GM21381 (cell line): ENCODE results near the gene ALKBH4.
"Not testable (repeated sequence)": the region's sequence is repeated elsewhere in the genome, so short reads cannot be mapped to it uniquely, and the experiment has no call there.

Source experiments
- ATAC-seq: cut with Tn5 transposase; IDR thresholded peaks from one replicate; pipeline ENCODE4 v1.9.1; 2021; ENCODE audit warnings: mild to moderate bottlenecking, moderate library complexity; ENCODE audit not compliant: unreplicated experiment

The ALKBH4 gene

GRCh38 chr7:102464577-102465280, at the start of gene ALKBH4, which contains the start of gene LRWD1:
ALKBH4 (minus strand) TSS chr7:102464863; CDS start chr7:102464836, 27 bp downstream.
LRWD1 (plus strand) TSS chr7:102464984; CDS start chr7:102465081, 97 bp downstream.
- ATAC-seq = peak; percentile 95

GRCh38 chr7:102512642-102513221, 48.1 kb upstream of the ALKBH4 start:
- ATAC-seq = not testable (repeated sequence)

- ATAC-seq = peak; percentile 36
These were observed 47.3 kb upstream of the ALKBH4 start for GRCh38 chr7:102511860-102512522.

- not testable (repeated sequence) for ATAC-seq
These were observed 45.9 kb upstream of the ALKBH4 start for GRCh38 chr7:102510575-102510974.

GRCh38 chr7:102507410-102508088, 42.9 kb upstream of the ALKBH4 start:
- not testable (repeated sequence) for ATAC-seq

GRCh38 chr7:102505298-102506185, 40.9 kb upstream of the ALKBH4 start:
- not testable (repeated sequence) for ATAC-seq

GRCh38 chr7:102503141-102503540, 38.5 kb upstream of the ALKBH4 start:
- ATAC-seq = not testable (repeated sequence)

GRCh38 chr7:102498321-102498720, 33.7 kb upstream of the ALKBH4 start:
- ATAC-seq = not testable (repeated sequence)

- ATAC-seq = not testable (repeated sequence)
These were observed 32.6 kb upstream of the ALKBH4 start for GRCh38 chr7:102497308-102497707.

- ATAC-seq = not testable (repeated sequence)
These were observed 32.2 kb upstream of the ALKBH4 start for GRCh38 chr7:102496861-102497260.

- ATAC-seq = peak; percentile 65
These were observed 29.9 kb upstream of the ALKBH4 start for GRCh38 chr7:102494473-102495149.

GRCh38 chr7:102494026-102494425, 29.4 kb upstream of the ALKBH4 start:
- ATAC-seq = not testable (repeated sequence)

GRCh38 chr7:102493220-102493935, 28.7 kb upstream of the ALKBH4 start:
- ATAC-seq = peak; percentile 31

GRCh38 chr7:102490529-102491075, 25.9 kb upstream of the ALKBH4 start:
- peak; percentile 34 for ATAC-seq

GRCh38 chr7:102484317-102484716, 19.7 kb upstream of the ALKBH4 start:
- ATAC-seq = not testable (repeated sequence)

GRCh38 chr7:102481962-102482361, 17.3 kb upstream of the ALKBH4 start:
- ATAC-seq = not testable (repeated sequence)

- not testable (repeated sequence) for ATAC-seq
These were observed 15.4 kb upstream of the ALKBH4 start for GRCh38 chr7:102479982-102480637.

GRCh38 chr7:102479209-102479584, 14.5 kb upstream of the ALKBH4 start:
- ATAC-seq = peak; percentile 28
